Activated CD4-positive, alpha-beta memory T cell treated with anti-CD3 and anti-CD28 coated beads, Interleukin-2, amount 10 ng/mL, durations not matched to agents 7 days and 5 days (primary cell): ENCODE measurements around the gene ANXA2. TPM values are rescaled to one million over a fixed set of nuclear protein-coding genes. Genes with fewer than 3 reads are reported as not detected.

Source experiments
- total RNA-seq, 2 experiments: library from RNA; stranded (reverse); gene quantifications; one replicate each; pipeline ENCODE4 v1.2.3, GENCODE V29; 2021

The ANXA2 gene
- total RNA-seq, 2 experiments from 2014 or later = 558 to 566 TPM

Other genes starting within 250 kb of the ANXA2 start
- 10 to 100 TPM; 56.9 to 60.4 TPM for gene ICE2, start 81.2 kb upstream of the ANXA2 start, total RNA-seq